ENCODE data around the gene ABHD17A.
A peak's percentile ranks its signal among the peaks of the same experiment; 100 is the strongest.

ABHD17A gene

DNA sequence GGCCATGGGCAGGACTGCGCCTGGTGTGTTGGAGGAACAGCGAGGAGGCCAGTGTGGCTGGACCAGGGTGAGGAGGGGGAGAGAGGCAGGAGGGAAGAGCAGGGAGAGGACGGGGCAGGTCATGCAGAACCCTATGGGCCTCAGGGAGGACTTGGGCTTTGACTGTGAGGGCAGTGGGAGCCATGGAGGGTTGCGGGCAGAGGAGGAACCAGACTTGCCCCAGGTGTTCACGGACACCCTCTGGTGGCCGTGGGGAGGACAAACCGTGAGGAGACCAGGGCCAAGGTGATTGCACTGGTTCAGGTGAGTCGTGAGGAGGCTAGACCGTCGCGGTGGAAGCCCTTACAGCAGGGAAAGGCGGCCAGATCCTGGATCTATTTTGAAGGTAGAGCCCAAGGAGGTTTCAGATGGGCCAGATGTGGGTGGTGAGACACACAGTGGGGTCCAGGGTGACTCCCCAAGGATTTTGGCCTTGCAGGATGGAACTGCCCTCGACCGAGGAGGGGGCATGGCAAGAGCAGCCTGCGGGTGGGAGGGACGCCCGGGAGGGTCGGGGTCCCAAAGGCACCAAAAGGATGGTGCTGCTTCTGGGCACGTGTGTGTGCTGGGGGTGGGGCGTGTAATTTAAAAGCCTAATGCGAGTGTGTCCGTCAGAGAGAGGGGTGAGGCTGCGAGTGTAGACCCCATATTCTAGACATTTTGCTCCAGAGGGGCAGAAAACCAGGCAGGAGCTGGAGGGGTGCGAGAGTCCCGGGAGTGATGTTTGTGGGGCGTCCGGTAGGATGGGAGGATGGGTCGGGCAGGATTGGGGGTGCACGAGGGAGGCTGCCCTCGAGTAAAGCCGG is 34.3 kb downstream of the ABHD17A start:
- no peak for DNase-seq

DNA sequence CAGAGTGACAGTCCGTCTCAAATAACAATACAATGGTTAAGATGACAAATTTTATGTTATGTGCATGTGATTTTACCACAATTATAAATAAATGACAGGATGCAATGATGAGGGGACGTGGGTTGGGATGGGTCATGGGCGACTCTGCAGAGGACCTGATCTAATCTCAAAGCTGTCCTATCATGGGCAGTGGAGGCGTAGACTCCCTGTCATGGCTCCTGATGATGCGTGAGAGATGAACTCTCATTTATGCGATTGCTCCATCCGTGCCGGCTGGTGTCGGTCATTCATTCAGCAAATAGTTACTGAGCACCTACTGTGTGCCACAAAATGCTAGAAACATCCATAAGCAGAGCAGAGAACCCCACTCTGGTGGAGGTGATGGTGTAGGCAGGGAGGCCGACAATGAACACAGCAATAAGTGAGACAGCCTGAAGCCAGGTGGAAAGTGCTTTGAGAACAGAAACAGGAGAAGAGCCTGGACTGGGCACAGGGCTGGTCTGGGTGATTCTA is 35.4 kb downstream of the ABHD17A start:
- no peak for DNase-seq

DNA sequence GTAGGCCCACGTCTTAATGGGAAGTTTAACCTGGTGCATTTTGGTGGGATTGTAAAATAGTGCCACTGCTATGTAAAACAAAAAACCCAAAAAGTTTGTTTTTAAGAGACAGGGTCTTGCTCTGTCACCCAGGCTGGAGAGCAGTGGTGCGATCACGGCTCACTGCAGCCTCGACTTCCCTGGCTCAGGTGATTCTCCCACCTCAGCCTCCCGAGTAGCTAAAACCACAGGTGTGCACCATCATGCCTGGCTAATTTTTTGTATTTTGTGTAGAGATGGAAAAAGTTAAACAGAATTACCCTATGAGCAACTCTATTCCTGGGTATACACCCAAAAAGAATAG is 36.2 kb downstream of the ABHD17A start:
- DNase-seq: no peak

DNA sequence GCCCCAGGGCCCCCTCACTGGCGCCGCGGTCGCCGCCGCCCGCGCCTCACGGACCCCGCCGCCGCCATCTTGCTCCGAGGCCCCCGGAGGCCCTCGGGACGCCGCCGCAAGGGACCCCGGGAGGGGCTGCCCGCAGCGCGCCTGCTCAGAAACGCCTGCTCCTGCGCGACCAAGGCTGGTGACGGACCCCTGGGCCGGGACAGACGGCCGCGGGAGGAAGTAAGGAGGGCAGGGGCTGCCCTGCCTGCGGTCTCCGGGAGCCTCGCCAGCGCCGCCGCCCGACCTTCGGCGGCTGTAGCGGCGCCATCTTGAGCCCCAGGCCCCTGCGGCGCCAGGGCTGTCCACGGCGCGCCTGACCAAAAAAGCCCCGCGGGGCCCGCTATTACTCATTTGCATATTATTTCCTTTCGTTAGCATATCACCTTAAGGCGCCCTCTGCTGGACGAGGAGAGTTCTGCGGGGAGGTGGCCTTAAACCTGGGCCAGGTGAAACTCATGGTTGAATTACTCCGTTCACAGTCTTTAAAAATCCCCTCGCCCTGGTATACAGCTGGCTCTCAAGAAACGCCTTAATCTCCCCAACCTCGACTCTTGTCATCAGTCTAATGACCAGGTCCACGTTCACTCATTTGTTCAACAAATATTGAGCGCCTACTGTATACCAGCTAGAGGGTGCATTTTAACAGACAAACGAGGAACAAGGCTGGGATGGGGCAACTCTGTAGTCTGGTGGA is 36.7 kb downstream of the ABHD17A start, which contains the start of gene REXO1:
TSS of gene REXO1 (minus strand) at position 85 of the 733 bp plus-strand sequence. CDS start 125 bp downstream, outside the sequence.
- DNase-seq: peak; percentile 88 to 96

DNA sequence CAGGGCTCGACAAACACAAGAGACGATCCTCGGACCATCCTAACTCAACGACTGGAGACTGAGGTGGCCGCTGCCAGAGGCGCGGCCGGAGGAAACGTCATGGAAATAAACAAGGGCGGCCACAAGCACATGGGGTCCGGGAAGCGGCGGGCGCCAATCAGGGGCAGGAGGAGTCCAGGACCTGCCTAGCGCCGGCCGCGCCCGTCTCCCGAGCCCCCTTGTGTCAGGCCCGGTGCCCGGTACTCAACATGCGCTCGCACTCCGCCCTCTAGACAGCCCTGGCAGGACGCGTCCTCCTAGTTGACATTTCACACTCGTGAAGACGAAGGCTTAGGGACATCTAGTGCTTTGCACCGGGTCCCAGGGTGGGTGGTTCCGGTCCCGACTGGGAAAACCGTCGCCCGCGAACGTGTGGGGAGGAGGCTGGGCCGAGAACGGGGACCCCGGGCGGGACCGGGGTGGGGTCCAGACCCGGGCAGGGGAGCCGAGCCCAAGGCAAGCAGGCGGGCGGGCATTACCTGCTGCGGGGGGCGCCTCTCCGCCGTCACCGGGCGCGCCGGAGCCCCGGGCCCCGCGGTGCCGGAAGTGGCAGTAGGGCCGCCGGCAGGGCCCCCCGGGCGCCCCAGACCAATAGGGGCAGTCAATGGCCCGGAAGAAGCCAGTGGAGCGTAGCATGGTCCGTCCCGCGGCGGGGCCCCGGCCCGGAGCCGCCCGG is 37.5 kb downstream of the ABHD17A start:
- DNase-seq: no peak

DNA sequence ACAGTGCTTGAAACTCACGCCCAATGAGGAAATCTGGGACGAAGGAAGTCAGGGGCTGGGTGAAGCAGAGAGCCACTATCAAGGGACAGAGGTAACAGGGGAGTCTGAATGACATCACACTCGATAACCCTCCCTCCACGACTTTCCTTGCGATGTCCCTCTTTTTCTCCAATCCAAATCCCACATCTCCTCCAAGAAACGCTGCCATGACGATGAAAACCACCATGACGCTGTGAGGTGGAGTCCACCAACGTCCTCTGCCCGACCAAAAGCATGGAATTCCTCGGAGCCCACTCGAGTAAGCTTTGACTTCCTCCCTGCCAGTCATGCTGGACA is 38.0 kb downstream of the ABHD17A start:
- DNase-seq: no peak

DNA sequence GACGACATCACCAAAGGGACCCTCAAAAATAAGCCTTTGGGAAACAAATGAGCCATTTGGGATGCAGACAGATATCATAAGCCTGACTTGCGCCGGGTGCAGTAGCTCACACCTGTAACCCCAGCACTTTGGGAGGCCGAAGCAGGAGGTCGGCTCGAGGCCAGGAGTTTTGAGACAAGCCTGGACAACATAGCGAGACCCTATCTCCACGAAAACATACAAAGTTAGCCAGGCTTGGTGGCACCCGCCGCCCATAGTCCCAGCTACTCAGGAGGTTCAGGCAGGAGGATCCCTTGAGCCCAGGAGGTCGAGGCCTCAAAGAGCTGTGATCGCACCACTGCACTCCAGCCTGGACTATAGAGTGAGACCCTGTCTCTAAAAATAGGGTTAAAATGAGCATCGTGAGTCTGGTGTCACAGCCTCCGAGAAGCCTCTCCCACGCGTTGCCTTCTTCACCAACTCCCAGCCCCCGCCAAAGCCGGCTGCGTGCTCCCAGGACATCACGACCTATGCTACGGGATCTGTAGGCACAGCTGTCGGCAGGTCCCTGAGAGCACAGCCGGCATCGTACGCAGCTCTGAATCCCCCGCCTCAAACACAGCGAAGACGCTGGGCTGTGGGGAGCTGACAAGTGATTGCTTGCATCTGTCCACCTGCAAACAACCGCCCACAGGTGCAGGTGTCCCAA is 38.6 kb downstream of the ABHD17A start:
- DNase-seq: no peak

DNA sequence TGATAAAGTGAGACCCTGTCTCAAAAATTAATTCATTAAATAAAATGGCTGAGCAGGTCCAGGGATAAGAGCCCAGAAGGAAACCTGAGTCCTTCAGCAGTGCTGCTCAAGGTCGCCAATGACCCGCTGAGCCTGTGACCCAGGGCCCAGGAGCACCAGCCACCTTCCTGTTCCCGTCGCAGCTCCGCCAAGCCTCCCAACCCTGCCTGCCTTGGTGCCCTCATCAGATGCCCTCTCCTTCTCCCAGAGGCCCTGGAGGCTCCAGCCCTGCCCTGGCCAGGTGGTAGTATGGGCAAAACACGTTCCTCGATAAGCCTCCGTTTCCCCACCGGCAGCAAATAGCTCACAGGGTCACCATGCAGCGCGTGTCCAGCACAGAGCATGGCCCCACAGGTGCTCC is 39.7 kb downstream of the ABHD17A start:
- DNase-seq: no peak

DNA sequence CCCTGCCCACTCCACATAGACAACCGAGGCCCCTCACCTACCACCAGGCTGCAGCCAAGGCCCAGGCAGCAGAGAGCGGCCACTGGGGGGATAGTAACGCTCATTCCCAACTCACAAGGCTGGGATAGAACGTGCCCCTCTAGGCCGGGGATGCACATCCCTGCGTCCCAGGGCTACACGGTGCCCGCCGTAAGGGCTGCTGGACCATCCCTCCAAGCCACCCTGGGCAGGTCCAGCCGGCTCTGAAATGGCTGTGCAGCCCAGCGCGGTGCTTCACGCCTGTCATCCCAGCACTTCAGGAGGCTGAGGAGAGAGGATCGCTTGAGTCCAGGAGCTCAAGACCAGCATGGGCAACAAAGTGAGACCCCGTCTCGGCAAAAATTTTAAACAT is 40.2 kb downstream of the ABHD17A start:
- DNase-seq: no peak

DNA sequence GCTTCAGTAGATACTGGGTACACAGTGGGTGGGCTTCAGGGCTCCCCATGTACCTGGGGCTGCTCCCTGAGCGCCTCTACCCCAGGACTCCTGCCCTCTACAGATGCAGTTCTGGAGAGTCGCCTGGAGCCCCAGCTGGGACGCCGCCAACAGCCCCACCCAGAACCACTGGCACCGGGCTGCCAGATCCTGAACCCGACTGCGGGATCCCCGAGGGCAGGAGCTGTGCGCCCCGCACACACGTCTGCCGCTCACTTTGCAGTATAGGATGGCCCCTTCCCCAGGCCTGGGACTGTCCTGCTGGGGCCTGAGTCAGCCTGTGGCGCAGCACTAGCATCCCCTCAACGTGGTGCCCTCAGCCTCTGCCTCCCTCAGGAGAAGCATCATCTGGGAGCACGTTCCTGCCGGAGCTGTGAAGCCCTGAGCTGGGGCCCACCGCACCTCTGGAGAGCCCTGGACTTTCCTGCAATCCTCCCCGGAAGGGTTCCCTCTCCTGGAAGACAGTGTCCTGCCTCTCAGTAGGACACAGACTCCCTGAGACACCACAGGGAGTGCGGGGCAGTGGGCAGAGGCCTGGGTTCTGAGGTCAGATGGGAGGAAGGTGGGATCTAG is 40.7 kb downstream of the ABHD17A start:
- DNase-seq: no peak

DNA sequence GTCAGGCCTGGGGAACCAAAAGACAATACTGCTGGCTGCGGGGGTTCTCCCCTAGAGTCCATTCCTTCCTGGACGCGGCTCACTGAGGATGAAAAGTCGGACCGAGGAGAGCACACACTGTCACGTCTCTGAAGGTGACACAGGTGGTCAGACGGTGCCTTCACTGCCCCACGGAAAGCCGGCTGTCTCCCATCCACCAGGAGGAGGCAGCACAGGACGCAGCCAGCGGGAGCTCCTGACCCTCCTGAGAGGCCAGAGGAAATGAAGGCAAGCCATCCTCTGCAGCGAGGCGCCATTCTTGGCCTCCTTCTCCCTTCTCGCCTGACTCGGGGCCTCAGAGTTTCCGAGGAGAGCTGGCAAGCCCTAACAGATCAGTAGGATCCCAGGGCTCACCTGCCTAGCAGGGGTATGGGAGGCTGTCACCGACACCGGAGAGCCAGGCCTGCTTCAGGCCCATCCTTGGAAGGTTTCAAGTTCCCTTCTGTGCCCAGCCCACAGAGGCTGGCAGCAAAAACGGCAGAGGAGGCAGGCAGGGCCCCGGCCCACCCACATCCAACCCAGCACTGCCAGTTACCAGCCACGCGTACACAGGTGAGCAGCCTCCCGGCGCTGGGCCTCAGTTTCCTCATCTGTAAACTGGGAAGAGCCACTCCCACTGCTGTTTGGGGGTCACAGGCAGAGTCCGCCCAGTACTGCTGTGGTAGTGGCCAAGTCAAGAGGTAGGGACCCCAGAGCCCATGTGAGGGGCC is 41.5 kb downstream of the ABHD17A start:
- no peak for DNase-seq

DNA sequence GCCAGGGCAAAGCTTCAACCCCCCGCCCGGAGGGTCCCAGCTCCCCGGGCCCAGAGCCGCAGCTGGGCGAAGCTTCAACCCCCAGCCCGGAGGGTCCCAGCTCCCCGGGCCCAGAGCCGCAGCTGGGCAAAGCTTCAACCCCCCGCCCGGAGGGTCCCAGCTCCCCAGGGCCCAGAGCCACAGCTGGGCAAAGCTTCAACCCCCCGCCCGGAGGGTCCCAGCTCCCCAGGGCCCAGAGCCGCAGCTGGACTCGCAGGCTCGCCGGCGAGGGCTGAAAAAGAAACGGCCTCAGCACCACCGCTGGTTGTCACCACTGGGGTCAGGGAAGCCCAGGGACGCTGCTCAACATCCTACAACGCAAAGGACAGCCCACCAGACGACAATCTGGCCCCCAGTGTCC is 42.2 kb downstream of the ABHD17A start:
- no peak for DNase-seq

DNA sequence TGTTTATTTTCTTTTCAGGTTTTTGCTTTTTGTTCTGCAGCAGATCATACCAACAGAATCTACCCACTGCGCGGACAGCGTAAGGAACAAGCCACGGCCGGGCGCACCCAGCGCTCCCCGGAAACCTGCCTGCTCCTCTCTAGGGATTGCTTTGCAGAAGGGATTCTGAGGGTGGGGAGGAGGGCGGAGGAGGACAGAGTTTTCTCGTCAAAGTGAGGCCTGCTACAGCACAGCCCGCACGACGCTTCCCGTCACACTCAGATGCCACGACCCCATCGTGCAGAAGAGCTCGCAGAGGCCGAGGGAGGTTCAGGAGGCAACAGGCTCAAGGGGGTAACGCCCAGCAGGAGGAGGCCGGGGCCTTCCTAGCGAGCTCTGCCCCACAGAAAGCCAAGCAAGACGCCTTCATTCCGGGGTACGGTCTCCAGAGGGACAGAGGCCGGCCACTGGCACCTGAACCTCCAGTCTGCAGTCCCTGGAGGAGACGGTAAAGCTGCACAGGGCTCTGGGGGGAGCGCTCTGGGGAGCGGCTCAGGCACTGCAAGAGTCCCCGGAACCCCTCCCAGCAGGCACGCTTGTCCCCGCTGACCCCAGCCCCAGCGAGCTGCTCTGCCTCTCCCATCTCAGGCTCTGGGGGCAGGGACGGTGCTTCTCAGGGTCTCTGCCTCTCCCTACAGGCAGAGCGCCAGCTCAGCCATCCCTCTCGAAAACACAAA is 43.9 kb downstream of the ABHD17A start:
- no peak for DNase-seq

DNA sequence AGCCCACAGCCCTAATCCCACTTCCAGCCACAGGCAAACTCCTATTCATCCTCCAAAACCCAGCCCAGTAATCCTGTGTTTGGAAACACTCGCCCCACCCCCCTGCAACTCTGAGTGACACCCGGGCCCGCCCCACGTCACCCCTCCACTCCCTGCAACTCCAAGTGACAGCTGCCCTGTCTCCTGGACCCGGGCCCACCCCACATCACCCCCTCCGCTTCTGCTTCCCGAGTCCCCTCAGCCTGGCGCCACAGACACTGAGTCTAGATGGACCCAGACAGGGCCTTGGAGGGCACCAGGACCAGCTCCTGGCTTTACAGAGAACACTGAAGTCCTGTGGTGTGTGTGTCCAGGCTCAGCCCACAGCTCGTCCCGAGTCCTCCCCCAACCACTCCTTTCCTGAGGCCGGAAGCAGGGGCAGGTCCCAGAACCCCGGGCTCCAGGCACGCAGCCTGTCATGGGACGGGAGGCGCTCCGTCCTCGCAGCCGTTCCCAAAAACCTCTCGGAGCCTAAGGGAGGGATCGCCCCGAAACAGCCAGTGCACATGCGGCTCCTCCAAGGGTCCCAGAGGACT is 44.7 kb downstream of the ABHD17A start:
- DNase-seq: no peak

DNA sequence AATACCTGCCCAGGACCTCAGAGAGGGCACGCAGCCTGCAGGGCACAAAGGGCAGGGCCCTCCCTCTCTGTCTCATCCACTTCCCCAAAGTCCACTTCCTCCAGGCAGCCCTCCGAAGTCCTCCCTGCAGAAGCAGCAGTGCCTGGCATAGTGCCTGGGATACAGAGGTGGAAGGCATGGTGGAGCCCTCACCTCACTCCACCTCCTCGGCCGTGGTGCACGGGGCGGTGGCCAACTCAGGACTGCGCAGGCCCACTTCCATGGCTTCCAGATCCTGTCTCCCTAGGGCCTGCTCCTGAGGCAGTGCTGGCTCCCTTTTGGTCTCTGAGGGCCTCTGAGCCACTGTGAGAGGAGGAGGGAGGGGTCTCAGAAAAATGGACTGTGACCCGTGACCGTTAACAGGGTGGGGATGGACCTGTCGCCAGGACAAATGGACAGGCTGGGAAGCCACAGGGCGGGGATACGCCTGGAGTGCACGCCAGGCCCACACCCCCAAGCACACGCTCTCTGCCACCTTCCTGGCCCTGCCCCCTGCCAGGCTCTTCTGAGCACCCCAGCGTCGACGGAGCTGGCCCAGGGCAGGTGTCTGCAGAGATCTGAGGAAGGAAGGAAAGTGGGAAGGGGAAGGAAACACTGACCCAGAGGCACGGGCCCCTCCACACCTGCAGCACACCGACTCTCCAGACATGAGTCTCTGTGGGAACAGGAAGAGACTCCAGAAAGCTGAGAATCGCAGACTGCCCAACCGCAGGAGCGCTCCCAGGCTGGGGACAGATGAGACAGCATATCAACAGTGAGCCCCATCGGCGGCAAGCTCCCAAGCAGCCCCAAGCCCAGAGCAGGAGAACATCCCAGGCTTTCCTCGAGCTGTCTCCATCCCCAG is 45.4 kb downstream of the ABHD17A start:
- DNase-seq: no peak

DNA sequence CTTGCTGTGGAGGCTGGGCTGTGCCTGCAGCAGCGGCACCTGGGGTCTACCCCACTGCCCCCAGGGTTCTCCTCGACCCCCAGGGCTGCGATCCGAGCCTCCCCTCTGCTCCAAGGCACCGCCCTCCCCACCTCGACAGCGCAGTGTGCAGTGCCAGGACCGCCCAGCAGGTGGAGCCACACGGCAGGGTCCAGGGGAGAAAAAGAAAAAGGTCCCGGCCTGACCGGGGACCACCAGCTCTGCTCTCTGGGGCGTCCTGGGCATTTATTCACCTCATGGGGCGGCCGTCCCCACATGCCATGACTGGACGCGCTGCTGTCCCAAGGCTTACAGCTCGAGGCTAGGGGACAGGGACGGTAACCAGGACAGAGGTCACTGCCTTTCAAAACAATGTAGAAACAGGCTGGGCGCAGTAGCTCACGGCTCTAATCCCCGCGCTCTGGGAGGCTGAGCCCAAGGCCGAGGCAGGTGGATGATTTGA is 47.6 kb downstream of the ABHD17A start:
- no peak for DNase-seq

DNA sequence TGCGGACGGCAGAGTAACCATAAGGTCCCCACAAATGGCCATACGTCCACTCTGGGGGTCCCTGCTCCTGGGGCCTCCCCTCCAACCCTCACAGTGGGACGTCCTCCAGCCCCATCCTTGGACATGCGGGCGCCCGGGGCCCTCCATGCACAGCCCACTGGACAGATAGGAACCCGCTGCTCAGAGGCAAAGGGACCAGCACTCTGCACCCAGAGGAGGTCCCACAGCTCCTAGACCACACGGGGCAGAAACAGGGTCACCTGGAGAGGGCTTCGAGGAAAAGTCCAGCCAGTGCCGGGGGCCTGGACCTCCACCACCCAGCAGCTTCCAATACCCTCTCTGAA is 48.1 kb downstream of the ABHD17A start:
- no peak for DNase-seq

DNA sequence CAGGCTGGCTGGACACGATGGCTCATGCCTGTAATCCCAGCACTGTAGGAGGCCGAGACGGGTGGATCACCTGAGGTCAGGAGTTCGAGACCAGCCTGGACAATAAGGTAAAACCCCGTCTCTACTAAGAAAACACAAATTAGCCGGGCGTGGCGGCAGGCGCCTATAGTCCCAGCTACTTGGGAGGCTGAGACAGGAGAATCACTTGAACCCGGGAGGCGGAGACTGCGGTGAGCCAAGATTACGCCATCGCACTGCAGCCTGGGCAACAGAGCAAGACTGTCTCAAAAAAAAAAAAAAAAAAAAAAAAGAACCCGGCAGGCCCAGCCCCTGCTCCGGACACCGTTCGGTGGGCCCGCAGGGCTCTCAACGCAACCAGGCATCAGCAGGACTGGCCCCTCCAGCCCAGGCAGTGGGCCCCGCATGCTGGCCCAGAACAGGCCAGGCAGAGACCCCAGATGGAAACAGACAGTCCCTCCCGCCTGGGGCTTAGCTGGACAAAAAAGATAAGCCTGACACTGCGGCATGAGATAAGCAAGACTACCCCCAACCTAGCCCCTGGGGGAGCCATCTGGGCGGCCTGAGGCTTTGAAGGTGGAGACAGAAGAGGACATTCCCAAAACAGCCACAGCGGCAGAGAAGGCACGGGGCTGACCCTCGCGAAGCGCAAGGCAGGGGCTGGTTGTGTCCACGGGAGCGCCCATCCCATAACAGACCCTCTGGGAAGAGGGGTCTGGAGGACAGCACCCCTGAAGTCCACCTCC is 48.7 kb downstream of the ABHD17A start:
- DNase-seq: no peak

DNA sequence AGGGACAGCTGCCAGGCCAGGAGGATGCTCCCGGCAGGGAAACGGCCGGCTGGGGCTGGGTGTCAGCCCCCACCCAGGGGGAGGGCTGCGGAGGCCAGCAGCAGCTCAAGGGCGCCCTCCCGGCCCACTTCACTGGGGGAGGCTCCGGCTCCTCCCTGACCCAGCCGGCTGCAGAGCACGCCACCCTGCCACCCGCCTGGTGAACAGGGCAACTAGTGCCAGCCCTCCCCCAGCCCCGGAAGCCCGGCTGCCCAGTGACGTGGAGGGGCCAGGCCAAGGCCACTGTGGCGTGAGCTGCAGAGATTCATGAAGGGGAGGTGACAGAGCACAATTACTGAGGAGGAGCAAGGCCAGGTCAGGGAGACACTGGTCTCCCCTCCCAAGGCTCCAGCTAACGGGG is 51.8 kb downstream of the ABHD17A start:
- DNase-seq: no peak

Measured in NCI-H524 (cell line).